AG04449 (cell line): ENCODE results near the gene GABBR1.
"Not testable (repeated sequence)": the region's sequence is repeated elsewhere in the genome, so short reads cannot be mapped to it uniquely, and the experiment has no call there.

ENCODE experiments used
- CTCF ChIA-PET: fragments of 350-600 bp; formaldehyde crosslinking; extraction: SDS; loops from one replicate; lab custom pipeline; 2021; ENCODE audit warnings: antibody characterized with exemption; lab: Yijun Ruan, JAX
- POLR2A ChIA-PET: fragments of 400-600, 350-600 bp; formaldehyde crosslinking; extraction: SDS; loops from one replicate; lab custom pipeline; 2020; ENCODE audit warnings: antibody characterized with exemption, inconsistent platforms; lab: Yijun Ruan, JAX
- DNase-seq: peaks from one replicate; pipeline ENCODE4 v3.0.0-alpha.2; 2010; ENCODE audit warnings: low read depth, low spot score
- H3K4me3 ChIP-seq: 2 replicates; pipeline ENCODE4 v1.5.1; 2011; ENCODE audit warnings: low read depth, mild to moderate bottlenecking, control low read depth, low read length
- CTCF ChIP-seq: IDR thresholded peaks from one replicate; pipeline ENCODE4 v1.5.1; 2011; ENCODE audit warnings: mild to moderate bottlenecking, moderate library complexity, low read length, control low read depth, inconsistent platforms; ENCODE audit not compliant: insufficient read depth; ENCODE audit errors: missing control alignments

The GABBR1 gene

DNA sequence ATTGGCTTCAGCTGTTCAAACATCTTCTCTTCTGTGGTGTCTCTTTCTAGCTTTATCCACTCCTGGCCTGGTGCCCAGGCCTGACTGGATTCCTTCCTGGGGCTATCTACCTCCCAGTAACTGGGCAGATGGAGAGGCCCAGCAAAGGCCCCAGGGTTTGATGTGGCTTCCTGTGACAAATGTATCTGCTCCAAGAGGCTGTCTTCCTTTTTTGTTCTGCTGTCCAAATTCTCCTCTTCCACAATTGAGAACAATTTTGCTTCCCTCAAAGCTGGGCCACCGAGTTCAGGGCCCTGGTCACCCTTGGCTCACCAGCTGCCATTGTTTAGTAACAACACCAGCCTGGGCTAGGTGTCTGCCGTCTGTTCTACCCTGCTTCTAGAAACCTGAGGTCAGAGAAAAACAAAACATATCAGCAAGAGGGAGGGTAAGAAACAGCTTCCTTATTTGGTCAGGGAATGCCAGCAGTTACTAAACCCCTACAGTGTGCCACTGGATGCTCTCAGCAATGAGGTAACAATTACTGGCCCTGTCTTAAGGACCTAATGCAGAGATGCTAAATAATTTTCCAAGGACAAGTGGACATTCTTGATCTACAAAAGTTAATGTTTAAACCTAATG lies 44.1 kb upstream of the GABBR1 start:
- no peak overlapping the region for H3K4me3 ChIP-seq
- no peak for TF ChIP-seq CTCF
- ChIA-PET POLR2A (no interaction called here), CTCF (interaction anchor here (1.0 to 9.3 kb wide), 5 partner anchors 11 to 29 kb away, joined by 3 to 109 read pairs (median 3); no protein-coding TSS in a partner anchor)
- DNase-seq = no peak

DNA sequence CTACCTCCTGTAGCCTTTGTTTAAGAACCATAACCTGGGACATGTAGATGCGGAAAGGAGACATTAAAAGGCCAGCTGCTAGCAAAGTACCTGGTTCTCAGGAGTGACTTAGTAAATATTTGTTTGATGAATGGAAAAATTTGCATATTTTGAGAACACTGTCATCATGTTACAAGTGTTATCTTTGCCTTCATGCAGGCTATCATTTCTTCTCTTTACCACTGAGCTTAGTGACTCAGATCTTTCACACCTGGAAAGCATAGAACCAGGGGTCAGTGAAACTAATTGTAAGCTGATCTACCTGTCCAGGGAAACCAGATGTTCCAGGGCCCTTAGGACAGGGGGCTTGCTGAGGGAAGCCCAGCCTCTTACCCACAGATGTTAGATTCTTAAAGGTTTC lies 42.6 kb upstream of the GABBR1 start:
- no peak for DNase-seq
- ChIA-PET CTCF (interaction anchor here (1.1 to 9.3 kb wide), 3 partner anchors 9 to 23 kb away, joined by 3 to 109 read pairs (median 7); no protein-coding TSS in a partner anchor), POLR2A (no interaction called here)
- TF ChIP-seq CTCF = no peak
- no peak overlapping the region for H3K4me3 ChIP-seq

GRCh38 chr6:29674008-29674407 lies 41.0 kb upstream of the GABBR1 start:
- ChIA-PET CTCF (interaction anchor here (9.3 kb wide), 1 partner anchor 22 kb away, joined by 109 read pairs; no protein-coding TSS in a partner anchor), POLR2A (no interaction called here)
- no peak overlapping the region for H3K4me3 ChIP-seq
- no peak for TF ChIP-seq CTCF
- DNase-seq = no peak

DNA sequence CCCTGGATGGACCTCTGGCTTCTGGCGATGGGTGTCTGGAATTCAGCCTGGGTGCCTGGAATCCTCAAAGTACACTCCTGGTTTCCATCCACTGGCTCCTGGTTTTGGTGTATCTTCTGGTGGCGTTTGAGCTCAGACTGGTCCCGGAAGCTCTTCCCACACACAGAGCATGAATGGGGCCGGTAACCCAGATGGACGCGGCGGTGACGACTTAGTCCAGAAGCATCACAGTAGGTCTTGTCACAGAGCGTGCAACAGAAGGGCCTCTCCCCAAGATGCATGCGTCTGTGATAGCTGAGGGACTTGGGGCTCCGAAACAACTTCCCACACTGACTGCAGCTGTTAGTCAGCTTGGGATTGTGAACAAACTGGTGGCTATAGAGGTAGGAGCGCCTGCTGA lies 40.2 kb upstream of the GABBR1 start:
- ChIA-PET POLR2A (no interaction called here), CTCF (interaction anchor here (9.3 kb wide), 1 partner anchor 21 kb away, joined by 109 read pairs; no protein-coding TSS in a partner anchor)
- no peak for TF ChIP-seq CTCF
- DNase-seq = no peak
- H3K4me3 ChIP-seq = no peak overlapping the region

- POLR2A ChIA-PET = not testable (repeated sequence)
These were observed 39.1 kb upstream of the GABBR1 start for GRCh38 chr6:29672116-29672515.

GRCh38 chr6:29671026-29671425 lies 38.0 kb upstream of the GABBR1 start:
- DNase-seq = no peak
- TF ChIP-seq CTCF = no peak
- CTCF ChIA-PET = interaction anchor here (9.3 kb wide), 1 partner anchor 19 kb away, joined by 109 read pairs; no protein-coding TSS in a partner anchor
- H3K4me3 ChIP-seq = no peak overlapping the region
- POLR2A ChIA-PET = no interaction called here

More at GRCh38 chr6:29672116-29672515, 39.1 kb upstream of the GABBR1 start:
- DNase-seq, H3K4me3 ChIP-seq: not testable (repeated sequence)
- CTCF ChIA-PET = interaction anchor here (1.5 to 9.3 kb wide), 2 partner anchors 20 to 24 kb away, joined by 5 to 109 read pairs; no protein-coding TSS in a partner anchor
